H1 (cell line): Measurements from ENCODE around the gene DRGX. TPM values are rescaled to one million over a fixed set of nuclear protein-coding genes. Genes with fewer than 3 reads are reported as not detected.

ENCODE experiments used
- CTCF ChIA-PET: fragments of 300-600 bp; sonication (Branson Sonifier 250); formaldehyde crosslinking; loops from one replicate; lab custom pipeline; 2021; ENCODE audit not compliant: partially characterized antibody; lab: Charles Lee
- POLR2A ChIA-PET: fragments of 300-600 bp; sonication (Branson Sonifier 250); formaldehyde crosslinking; loops from one replicate; lab custom pipeline; 2021; ENCODE audit warnings: inconsistent platforms; ENCODE audit not compliant: partially characterized antibody; lab: Charles Lee
- DNase-seq, 2 experiments: peaks; one replicate each; pipeline versions ENCODE4 v3.0.0 to v3.0.0-alpha.2; 2010 to 2022; ENCODE audit warnings: low spot score in 2 of 2, low read depth in 1 of 2, mixed read lengths in 1 of 2
- FAIRE-seq: peaks from 2 replicates; lab custom pipeline; 2011; peaks lifted over from hg19 to GRCh38; lab: Jason Lieb, UNC
- H2AFZ ChIP-seq: 2 replicates; pipeline ENCODE4 v1.8.1; 2012; ENCODE audit warnings: low read length, inconsistent platforms
- H2AK5ac ChIP-seq: 2 replicates; pipeline ENCODE4 v1.6.1; 2013; ENCODE audit warnings: low read depth, low read length
- H2BK120ac ChIP-seq: replicated peaks from 2 replicates; pipeline ENCODE3; 2013; ENCODE audit warnings: low read depth, low read length, inconsistent platforms
- H2BK12ac ChIP-seq: 2 replicates; pipeline ENCODE4 v1.6.1; 2013; ENCODE audit warnings: low read depth, low read length
- H2BK15ac ChIP-seq: 2 replicates; pipeline ENCODE4 v1.6.1; 2013; ENCODE audit warnings: low read length
- H2BK20ac ChIP-seq: 2 replicates; pipeline ENCODE4 v1.6.1; 2013; ENCODE audit warnings: low read length
- H2BK5ac ChIP-seq: 2 replicates; pipeline ENCODE4 v1.6.1; 2013; ENCODE audit warnings: low read depth, low read length
- H3K14ac ChIP-seq: 2 replicates; pipeline ENCODE4 v1.6.1; 2013; ENCODE audit warnings: inconsistent platforms; ENCODE audit not compliant: insufficient read length
- H3K18ac ChIP-seq: 2 replicates; pipeline ENCODE4 v1.6.1; 2013; ENCODE audit warnings: low read length; ENCODE audit errors: extremely low read depth
- H3K23ac ChIP-seq: 2 replicates; pipeline ENCODE4 v1.6.1; 2013; ENCODE audit warnings: inconsistent platforms; ENCODE audit not compliant: insufficient read length
- H3K23me2 ChIP-seq: 2 replicates; pipeline ENCODE4 v1.6.1; 2013; ENCODE audit warnings: low read depth, low read length
- H3K27ac ChIP-seq: 2 replicates; pipeline ENCODE4 v1.6.1; 2011; ENCODE audit warnings: low read depth, low read length, inconsistent platforms
- H3K27me3 ChIP-seq, 4 experiments: replicated peaks in 1 of 4; 1 replicate in 1 of 4; 2 replicates in 3 of 4; pipeline versions ENCODE4 v1.6.1 to v1.8.1; 2011 to 2013; ENCODE audit warnings: low read length in 3 of 4, mild to moderate bottlenecking in 3 of 4, inconsistent platforms in 2 of 4, mixed read lengths in 2 of 4, moderate library complexity in 1 of 4; ENCODE audit not compliant: control insufficient read depth in 3 of 4, insufficient read depth in 3 of 4; ENCODE audit errors: extremely low read depth in 1 of 4
- H3K36me3 ChIP-seq, 4 experiments: 2 replicates each; pipeline versions ENCODE4 v1.6.1 to v1.8.1; 2011 to 2013; ENCODE audit warnings: mild to moderate bottlenecking in 4 of 4, low read length in 3 of 4, moderate library complexity in 2 of 4, control low read depth in 1 of 4, inconsistent platforms in 1 of 4; ENCODE audit not compliant: insufficient read depth in 4 of 4, control insufficient read depth in 2 of 4
- H3K4ac ChIP-seq: replicated peaks from 2 replicates; pipeline ENCODE3; 2013; ENCODE audit warnings: low read length, low read depth, mixed read lengths, inconsistent platforms; ENCODE audit not compliant: insufficient read length
- H3K4me1 ChIP-seq, 4 experiments: replicated peaks in 1 of 4; 1 replicate in 1 of 4; 2 replicates in 3 of 4; pipeline versions ENCODE4 v1.6.1 to v1.8.1; 2011 to 2013; ENCODE audit warnings: low read length in 3 of 4, inconsistent platforms in 2 of 4, mixed read lengths in 1 of 4; ENCODE audit not compliant: insufficient read depth in 4 of 4, control insufficient read depth in 3 of 4
- H3K4me2 ChIP-seq, 2 experiments: 2 replicates each; pipeline versions ENCODE4 v1.6.1 to v1.8.1; 2011 to 2013; ENCODE audit warnings: low read depth in 2 of 2, low read length in 2 of 2, control low read depth in 1 of 2, inconsistent platforms in 1 of 2, mild to moderate bottlenecking in 1 of 2; ENCODE audit not compliant: insufficient read depth in 1 of 2
- H3K4me3 ChIP-seq, 4 experiments: fragments of 200-600, 300-600 bp in 1 of 4; sonication (generic), shearing (Covaris generic), sonication (Bioruptor Twin) in 1 of 4; 2 replicates each; pipeline versions ENCODE4 v1.5.1 to v1.8.1; 2011 to 2016; ENCODE audit warnings: low read length in 4 of 4, low read depth in 3 of 4, control low read depth in 2 of 4, inconsistent platforms in 2 of 4, mild to moderate bottlenecking in 2 of 4, mixed read lengths in 1 of 4, moderate library complexity in 1 of 4; ENCODE audit not compliant: insufficient read depth in 2 of 4; ENCODE audit errors: extremely low read depth in 1 of 4
- H3K56ac ChIP-seq: replicated peaks from 2 replicates; pipeline ENCODE3; 2013; ENCODE audit warnings: low read depth, mild to moderate bottlenecking, mixed read lengths, low read length, inconsistent platforms; ENCODE audit not compliant: insufficient read length
- H3K79me1 ChIP-seq: 2 replicates; pipeline ENCODE4 v1.6.1; 2013; ENCODE audit warnings: low read depth, low read length, control low read depth
- H3K79me2 ChIP-seq, 2 experiments: 2 replicates each; pipeline versions ENCODE4 v1.6.1 to v1.8.1; 2012 to 2013; ENCODE audit warnings: low read length in 2 of 2, mild to moderate bottlenecking in 2 of 2, inconsistent platforms in 1 of 2; ENCODE audit not compliant: insufficient read depth in 2 of 2, control insufficient read depth in 1 of 2
- H3K9ac ChIP-seq, 4 experiments: replicated peaks in 1 of 4; 1 replicate in 1 of 4; 2 replicates in 3 of 4; pipeline versions ENCODE4 v1.6.1 to v1.8.1; 2011 to 2013; ENCODE audit warnings: low read depth in 3 of 4, low read length in 3 of 4, control low read depth in 2 of 4, mild to moderate bottlenecking in 2 of 4, moderate library complexity in 2 of 4, inconsistent platforms in 1 of 4; ENCODE audit errors: extremely low read depth in 1 of 4
- H3K9me3 ChIP-seq, 2 experiments: 2 replicates each; pipeline versions ENCODE4 v1.6.1 to v1.8.1; 2012 to 2013; ENCODE audit warnings: mild to moderate bottlenecking in 2 of 2, moderate library complexity in 2 of 2, control low read depth in 1 of 2, inconsistent platforms in 1 of 2, low read depth in 1 of 2, low read length in 1 of 2, mixed read lengths in 1 of 2; ENCODE audit not compliant: insufficient read depth in 2 of 2
- H4K20me1 ChIP-seq, 2 experiments: replicated peaks in 1 of 2; 2 replicates each; pipeline versions ENCODE3 to v1.8.1; 2011 to 2013; ENCODE audit warnings: inconsistent platforms in 2 of 2, low read length in 2 of 2, mild to moderate bottlenecking in 1 of 2; ENCODE audit not compliant: insufficient read depth in 2 of 2, control insufficient read depth in 1 of 2
- H4K5ac ChIP-seq: 2 replicates; pipeline ENCODE4 v1.6.1; 2013; ENCODE audit warnings: low read length, low read depth, mixed read lengths, inconsistent platforms; ENCODE audit not compliant: insufficient read length
- H4K8ac ChIP-seq: 2 replicates; pipeline ENCODE4 v1.8.0; 2013; ENCODE audit warnings: mild to moderate bottlenecking, moderate library complexity, low read length, inconsistent platforms; ENCODE audit not compliant: insufficient read depth; ENCODE audit errors: extremely low read depth
- H4K91ac ChIP-seq: replicated peaks from 2 replicates; pipeline ENCODE3; 2013; ENCODE audit warnings: low read length, mixed read lengths, inconsistent platforms; ENCODE audit not compliant: insufficient read length
- CBX5 ChIP-seq: fragments of 300-800, 300-1000 bp; sonication (generic); IDR thresholded peaks from 2 replicates; pipeline ENCODE4 v1.7.1; 2016; ENCODE audit warnings: antibody characterized with exemption, low read length, low read depth
- GABPA ChIP-seq: IDR thresholded peaks from 2 replicates; pipeline ENCODE4 v1.6.1; 2011; ENCODE audit warnings: mild to moderate bottlenecking, low read length, moderate library complexity, borderline replicate concordance; ENCODE audit not compliant: insufficient read depth
- RFX5 ChIP-seq: IDR thresholded peaks from 2 replicates; pipeline ENCODE4 v1.6.1; 2011; ENCODE audit warnings: low read depth, low read length, improper control_type of control experiment, borderline replicate concordance
- SIX5 ChIP-seq: IDR thresholded peaks from 2 replicates; pipeline ENCODE4 v1.6.1; 2011; ENCODE audit warnings: mild to moderate bottlenecking, low read depth, low read length
- SP1 ChIP-seq: IDR thresholded peaks from 2 replicates; pipeline ENCODE4 v1.6.1; 2011; ENCODE audit warnings: low read depth, low read length
- SRF ChIP-seq: IDR thresholded peaks from 2 replicates; pipeline ENCODE4 v1.6.1; 2011; ENCODE audit warnings: mild to moderate bottlenecking, low read depth, low read length, moderate library complexity
- YY1 ChIP-seq: IDR thresholded peaks from 2 replicates; pipeline ENCODE4 v1.6.1; 2011; ENCODE audit warnings: low read depth, mild to moderate bottlenecking, low read length
- WGBS, 2 experiments: shearing (Covaris generic) in 1 of 2; methylation state at CpG; one replicate each; pipeline versions ENCODE4 v1.1.6 to v1.1.7; 2013 to 2015; ENCODE audit warnings: low lambda C conversion rate in 2 of 2, mixed read lengths in 2 of 2, inconsistent platforms in 1 of 2, low coverage in 1 of 2, missing lambda C conversion rate in 1 of 2; ENCODE audit not compliant: insufficient replicate concordance in 2 of 2, insufficient coverage in 1 of 2, insufficient read length in 1 of 2; ENCODE audit errors: extremely low coverage in 1 of 2, missing lambda C conversion rate in 1 of 2; 5-methylcytosine and 5-hydroxymethylcytosine counted together
- polyA plus RNA-seq, 7 experiments: library from polyadenylated mRNA; depleted of rRNA in 3 of 7; stranded (reverse) in 5 of 7; unstranded in 2 of 7; fragments of >200 nt in 5 of 7; fragments of 200-250 nt in 2 of 7; gene quantifications; 1 replicate in 5 of 7; 2 replicates in 1 of 7; 4 replicates in 1 of 7; pipeline versions ENCODE4 v1.2.1 to v1.2.3, GENCODE V29; 2011 to 2013; ENCODE audit warnings: missing spikeins in 2 of 7, mixed read lengths in 2 of 7
- total RNA-seq: library from RNA; stranded (reverse); fragmentation: NEBNext Ultra II Directional; extraction: Animal tissue kit (Norgen Biotek cat#: 25700); gene quantifications from 2 replicates; pipeline ENCODE4 v1.2.1, GENCODE V29; 2021
- TF ChIP-seq, protein P1 (sequence below): IDR thresholded peaks from 2 replicates; pipeline ENCODE4 v1.6.1; 2012; ENCODE audit warnings: low read length, inconsistent platforms

Gene DRGX
- total and polyA plus RNA-seq, 2 of the 8 experiments (the other 6 are each of a cell fraction or from before 2014, with no cell fraction given) = not detected

DNA sequence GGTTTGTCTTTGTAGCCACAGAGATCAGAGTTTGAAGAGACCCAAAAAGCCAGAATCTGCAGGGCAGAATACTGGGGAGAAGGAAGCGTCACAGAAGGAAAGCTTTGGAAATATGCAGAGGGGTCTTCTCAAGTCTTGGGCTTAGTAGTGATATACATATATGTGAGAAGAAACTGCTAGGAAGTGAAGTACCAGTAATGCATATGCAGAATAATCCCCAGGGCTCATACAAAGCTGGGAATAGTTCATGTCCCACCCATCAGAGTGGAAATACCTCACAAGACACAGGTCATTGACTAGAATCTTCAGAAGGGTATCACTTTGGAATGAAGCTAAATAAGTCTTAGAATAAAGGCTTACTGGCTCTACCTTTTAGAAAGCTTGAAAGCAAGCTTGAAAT is 57.3 kb downstream of the DRGX start:
- Histone ChIP-seq H4K20me1 (no peaks in the 10 kb centered on the region), H3K4me1 (no peaks in the 10 kb centered on the region; a peak in 1 of 7 replicates), H3K9me3 (no peaks in the 10 kb centered on the region), H3K27ac (no peak overlapping the region), H3K4ac (no peak overlapping the region), H3K27me3 (no peaks in the 10 kb centered on the region), H2BK5ac (no peak overlapping the region), H3K36me3 (no peaks in the 10 kb centered on the region), H3K79me1 (no peaks in the 10 kb centered on the region), H3K56ac (no peak overlapping the region), H3K79me2 (no peaks in the 10 kb centered on the region), H4K5ac (no peak overlapping the region), H4K91ac (no peak overlapping the region), H3K4me3 (no peak overlapping the region), H2AK5ac (no peak overlapping the region), H3K18ac (no peak overlapping the region), H3K23me2 (no peaks in the 10 kb centered on the region), H2AFZ (no peak overlapping the region), H2BK12ac (no peak overlapping the region), H4K8ac (no peak overlapping the region), H2BK15ac (no peak overlapping the region), H3K14ac (no peak overlapping the region), H2BK20ac (no peak overlapping the region), H3K9ac (no peak overlapping the region), H3K4me2 (no peak overlapping the region), H3K23ac (no peak overlapping the region), H2BK120ac (no peak overlapping the region)
- ChIA-PET CTCF (interaction anchor here (0.6 to 1.4 kb wide), 8 partner anchors 9 to 592 kb away, joined by 3 to 4 read pairs (median 3); no protein-coding TSS in a partner anchor), POLR2A (no interaction called here)
- no peak for DNase-seq
- FAIRE-seq = no peak
- TF ChIP-seq SIX5 (no peak), SP1 (no peak), GABPA (no peak), SRF (no peak), YY1 (no peak), CBX5 (no peak), RFX5 (no peak)
- TF ChIP-seq, protein P1, sequence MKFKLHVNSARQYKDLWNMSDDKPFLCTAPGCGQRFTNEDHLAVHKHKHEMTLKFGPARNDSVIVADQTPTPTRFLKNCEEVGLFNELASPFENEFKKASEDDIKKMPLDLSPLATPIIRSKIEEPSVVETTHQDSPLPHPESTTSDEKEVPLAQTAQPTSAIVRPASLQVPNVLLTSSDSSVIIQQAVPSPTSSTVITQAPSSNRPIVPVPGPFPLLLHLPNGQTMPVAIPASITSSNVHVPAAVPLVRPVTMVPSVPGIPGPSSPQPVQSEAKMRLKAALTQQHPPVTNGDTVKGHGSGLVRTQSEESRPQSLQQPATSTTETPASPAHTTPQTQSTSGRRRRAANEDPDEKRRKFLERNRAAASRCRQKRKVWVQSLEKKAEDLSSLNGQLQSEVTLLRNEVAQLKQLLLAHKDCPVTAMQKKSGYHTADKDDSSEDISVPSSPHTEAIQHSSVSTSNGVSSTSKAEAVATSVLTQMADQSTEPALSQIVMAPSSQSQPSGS = no peak
- 93% methylated on average over 1 of the region's 1 CpG; no CpG with 5 or more reads in 1 of the 2 experiments for WGBS, 2 experiments
